HG03196 (cell line): ENCODE results near the gene INPP5F.
"Not testable (repeated sequence)": the region's sequence is repeated elsewhere in the genome, so short reads cannot be mapped to it uniquely, and the experiment has no call there.

Experiments
- ATAC-seq: cut with Tn5 transposase; IDR thresholded peaks from one replicate; pipeline ENCODE4 v1.9.1; 2021; ENCODE audit not compliant: unreplicated experiment

The INPP5F gene

GRCh38 chr10:119775529-119775928, 49.7 kb downstream of the INPP5F start:
- no peak for ATAC-seq

- no peak for ATAC-seq
Measured at GRCh38 chr10:119776536-119776935, 50.7 kb downstream of the INPP5F start.

- no peak for ATAC-seq
Measured at GRCh38 chr10:119777686-119778085, 51.8 kb downstream of the INPP5F start.

- no peak for ATAC-seq
Measured at GRCh38 chr10:119778776-119779445, 53.1 kb downstream of the INPP5F start.

- no peak for ATAC-seq
Measured at GRCh38 chr10:119780879-119781480, 55.1 kb downstream of the INPP5F start.

GRCh38 chr10:119781498-119781897, 55.6 kb downstream of the INPP5F start:
- ATAC-seq: no peak

- ATAC-seq: no peak
Measured at GRCh38 chr10:119782981-119783664, 57.3 kb downstream of the INPP5F start.

- no peak for ATAC-seq
Measured at GRCh38 chr10:119783665-119784027, 57.8 kb downstream of the INPP5F start.

- no peak for ATAC-seq
Measured at GRCh38 chr10:119784340-119785067, 58.7 kb downstream of the INPP5F start.

- no peak for ATAC-seq
Measured at GRCh38 chr10:119786117-119786769, 60.4 kb downstream of the INPP5F start.

GRCh38 chr10:119795101-119795500, 69.3 kb downstream of the INPP5F start:
- not testable (repeated sequence) for ATAC-seq

- no peak for ATAC-seq
Measured at GRCh38 chr10:119796039-119796438, 70.2 kb downstream of the INPP5F start.

GRCh38 chr10:119801176-119801575, 75.3 kb downstream of the INPP5F start:
- no peak for ATAC-seq

GRCh38 chr10:119801998-119802538, 76.2 kb downstream of the INPP5F start:
- ATAC-seq: no peak

GRCh38 chr10:119803264-119803663, 77.4 kb downstream of the INPP5F start:
- ATAC-seq: no peak

- no peak for ATAC-seq
Measured at GRCh38 chr10:119805702-119806230, 79.9 kb downstream of the INPP5F start.

GRCh38 chr10:119806334-119807130, 80.7 kb downstream of the INPP5F start:
- ATAC-seq: no peak

- ATAC-seq: no peak
Measured at GRCh38 chr10:119807960-119808697, 82.3 kb downstream of the INPP5F start.

- ATAC-seq: no peak
Measured at GRCh38 chr10:119811122-119811521, 85.3 kb downstream of the INPP5F start.
